ENCODE results near the gene DNAJC7.
"Not testable (repeated sequence)": the region's sequence is repeated elsewhere in the genome, so short reads cannot be mapped to it uniquely, and the experiment has no call there.

The DNAJC7 gene

DNA sequence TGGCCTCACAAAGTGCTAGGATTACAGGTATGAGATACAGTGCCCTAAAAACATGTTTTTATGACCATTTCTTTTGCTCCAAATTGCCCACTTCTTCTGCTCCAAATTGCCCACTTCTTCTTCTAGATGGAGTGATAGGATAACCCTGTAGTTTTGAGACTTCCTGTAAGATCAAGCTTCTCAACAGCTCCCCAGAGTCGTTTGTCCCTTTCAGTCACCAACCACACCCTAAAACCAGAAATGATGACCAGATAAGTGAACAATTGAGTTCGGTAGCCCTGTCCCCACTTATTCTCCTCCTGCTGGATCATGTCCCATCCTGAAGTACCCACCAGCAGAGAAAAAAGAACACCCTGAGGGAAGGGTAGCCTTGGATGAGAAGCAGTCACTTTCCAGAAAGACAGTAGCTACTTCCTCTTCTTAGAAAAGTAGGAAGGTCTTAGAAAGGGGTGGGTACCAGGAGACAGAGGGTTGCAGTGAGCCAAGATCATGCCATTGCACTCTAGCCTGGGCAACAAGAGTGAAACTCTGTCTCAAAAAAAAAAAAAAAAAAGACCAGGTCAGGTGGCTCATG lies 84.3 kb downstream of the DNAJC7 start:
- no peak overlapping the region for H3K27ac ChIP-seq

DNA sequence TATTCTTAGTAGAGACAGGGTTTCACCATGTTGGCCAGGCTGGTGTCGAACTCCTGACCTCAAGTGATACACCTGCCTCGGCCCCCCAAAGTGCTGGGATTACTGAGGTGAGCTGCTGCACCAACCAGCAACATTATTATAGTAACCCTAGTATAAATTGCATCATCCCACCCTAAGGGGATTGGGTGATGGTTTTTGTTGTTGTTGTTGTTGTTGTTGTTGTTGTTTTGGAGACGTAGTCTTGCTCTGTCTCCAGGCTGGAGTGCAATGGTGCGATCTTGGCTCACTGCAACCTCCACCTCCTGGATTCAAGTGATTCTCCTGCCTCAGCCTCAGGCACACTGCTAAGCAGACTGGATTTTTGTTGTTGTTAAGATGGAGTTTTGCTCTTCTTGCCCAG lies 85.5 kb downstream of the DNAJC7 start:
- H3K27ac ChIP-seq = not testable (repeated sequence)

More for the DNA sequence above, 84.3 kb downstream of the DNAJC7 start:
- TF ChIP-seq, protein P1, sequence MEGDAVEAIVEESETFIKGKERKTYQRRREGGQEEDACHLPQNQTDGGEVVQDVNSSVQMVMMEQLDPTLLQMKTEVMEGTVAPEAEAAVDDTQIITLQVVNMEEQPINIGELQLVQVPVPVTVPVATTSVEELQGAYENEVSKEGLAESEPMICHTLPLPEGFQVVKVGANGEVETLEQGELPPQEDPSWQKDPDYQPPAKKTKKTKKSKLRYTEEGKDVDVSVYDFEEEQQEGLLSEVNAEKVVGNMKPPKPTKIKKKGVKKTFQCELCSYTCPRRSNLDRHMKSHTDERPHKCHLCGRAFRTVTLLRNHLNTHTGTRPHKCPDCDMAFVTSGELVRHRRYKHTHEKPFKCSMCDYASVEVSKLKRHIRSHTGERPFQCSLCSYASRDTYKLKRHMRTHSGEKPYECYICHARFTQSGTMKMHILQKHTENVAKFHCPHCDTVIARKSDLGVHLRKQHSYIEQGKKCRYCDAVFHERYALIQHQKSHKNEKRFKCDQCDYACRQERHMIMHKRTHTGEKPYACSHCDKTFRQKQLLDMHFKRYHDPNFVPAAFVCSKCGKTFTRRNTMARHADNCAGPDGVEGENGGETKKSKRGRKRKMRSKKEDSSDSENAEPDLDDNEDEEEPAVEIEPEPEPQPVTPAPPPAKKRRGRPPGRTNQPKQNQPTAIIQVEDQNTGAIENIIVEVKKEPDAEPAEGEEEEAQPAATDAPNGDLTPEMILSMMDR (conservative IDR thresholded peaks at IDR 0.05) = no peak

DNA sequence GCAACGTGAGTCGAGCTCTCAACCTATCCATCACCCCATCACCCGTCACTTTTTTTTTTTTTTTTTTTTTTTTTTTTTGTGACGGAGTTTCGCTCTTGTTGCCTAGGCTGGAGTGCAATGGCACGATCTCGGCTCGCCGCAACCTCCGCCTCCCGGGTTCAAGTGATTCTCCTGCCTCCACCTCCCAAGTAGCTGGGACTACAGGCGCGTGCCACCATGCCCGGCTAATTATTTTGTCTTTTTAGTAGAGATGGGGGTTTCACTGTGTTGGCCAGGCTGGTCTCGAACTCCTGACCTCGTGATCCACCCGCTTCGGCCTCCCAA lies 86.4 kb downstream of the DNAJC7 start:
- peak overlapping the region; percentile 78 for H3K27ac ChIP-seq

DNA sequence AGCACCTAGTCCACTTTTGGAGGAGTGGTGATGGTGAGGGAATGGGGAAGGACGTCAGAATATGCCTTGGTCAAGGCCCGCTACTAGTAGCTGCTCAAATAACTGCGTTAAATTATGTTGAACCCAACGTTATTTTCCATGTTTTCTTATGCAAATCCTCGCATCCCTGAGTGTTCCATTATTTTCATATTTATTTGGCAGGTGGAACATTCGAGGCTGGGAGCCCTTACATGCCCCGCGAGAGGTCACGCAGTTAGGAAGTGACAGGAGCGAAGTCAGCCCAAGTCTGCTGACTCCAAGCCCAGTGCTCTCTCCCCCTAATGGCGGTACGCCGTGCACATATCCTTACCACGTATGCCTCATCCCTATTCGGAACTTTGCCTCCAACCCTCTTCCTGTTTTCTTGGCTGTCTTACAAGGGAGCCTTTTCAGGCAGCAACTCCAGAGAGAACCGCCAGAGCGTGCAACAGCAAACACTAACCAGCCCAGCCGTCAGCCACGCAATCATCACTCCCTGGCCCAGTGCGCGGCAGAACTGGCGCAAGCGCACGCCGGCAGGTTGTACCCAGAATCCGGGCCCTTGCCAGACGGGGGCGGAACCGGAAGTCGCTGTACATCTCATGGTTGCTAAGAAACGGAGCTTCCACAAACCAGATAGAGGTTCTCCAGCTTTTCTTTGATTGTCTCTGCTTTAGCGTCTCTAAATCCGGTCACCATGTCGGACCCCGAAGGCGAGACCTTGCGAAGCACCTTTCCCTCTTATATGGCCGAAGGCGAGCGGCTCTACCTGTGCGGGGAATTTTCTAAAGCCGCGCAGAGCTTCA lies 87.0 kb downstream of the DNAJC7 start, which contains the start of gene ODAD4:
Gene ODAD4, plus strand, starts transcription at position 609 of the 824 bp plus-strand sequence. Its CDS starts 107 bp downstream, at position 716.
- TF ChIP-seq, protein P1 (conservative IDR thresholded peaks at IDR 0.05) = peak; percentile 40
- peak within 1 kb of the TSS; percentile 78 for H3K27ac ChIP-seq

DNA sequence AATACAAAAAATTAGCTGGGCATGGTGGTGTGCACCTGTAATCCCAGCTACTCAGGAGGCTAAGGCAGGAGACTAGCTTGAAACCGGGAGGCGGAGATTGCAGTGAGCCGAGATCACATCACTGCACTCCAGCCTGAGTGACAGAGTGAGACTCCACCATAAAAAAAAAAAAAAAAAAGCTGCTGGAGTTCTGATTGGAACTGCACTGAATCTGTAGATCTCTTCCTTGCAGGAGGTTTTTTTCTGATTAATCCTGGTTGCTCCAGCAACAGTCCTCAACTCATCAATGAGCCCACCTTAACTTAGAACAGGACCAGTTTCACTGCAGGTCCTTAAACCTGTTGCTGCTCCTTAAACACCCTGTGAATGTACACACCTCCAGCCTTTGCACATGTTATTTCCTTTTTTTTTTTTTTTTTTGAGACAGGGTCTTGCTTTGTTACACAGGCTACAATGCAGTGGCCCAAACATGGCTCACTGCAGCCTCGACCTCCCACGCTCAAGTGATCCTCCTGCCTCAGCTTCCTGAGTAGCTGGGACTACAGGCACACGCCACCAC lies 88.5 kb downstream of the DNAJC7 start:
- peak overlapping the region; percentile 78; the same call in 1 of the 2 replicates for H3K27ac ChIP-seq
- TF ChIP-seq, protein P1 (conservative IDR thresholded peaks at IDR 0.05) = no peak
